Loucy (cell line): ENCODE measurements around the gene VMP1.

ENCODE experiments used
- H2AFZ ChIP-seq: fragments of 200-600 bp; sonication (generic); 2 replicates; pipeline ENCODE4 v1.6.0; 2016; ENCODE audit warnings: antibody characterized with exemption, mild to moderate bottlenecking, low read length, moderate library complexity
- H3F3A ChIP-seq: fragments of 200-600 bp; 2 replicates; pipeline ENCODE4 v1.6.0; 2016; ENCODE audit warnings: antibody characterized with exemption, low read depth, mild to moderate bottlenecking
- H3K27me3 ChIP-seq: fragments of 200-600 bp; sonication (generic); 2 replicates; pipeline ENCODE4 v1.6.1; 2014; ENCODE audit warnings: low read length, mild to moderate bottlenecking; ENCODE audit not compliant: insufficient read depth, poor library complexity, severe bottlenecking
- H3K36me3 ChIP-seq: fragments of 200-600 bp; sonication (generic); 2 replicates; pipeline ENCODE4 v1.6.1; 2016; ENCODE audit warnings: low read length; ENCODE audit not compliant: insufficient read depth
- H3K4me1 ChIP-seq: fragments of 200-600 bp; sonication (generic); 2 replicates; pipeline ENCODE4 v1.5.1; 2014; ENCODE audit warnings: low read length, mild to moderate bottlenecking; ENCODE audit not compliant: insufficient read depth, poor library complexity, severe bottlenecking
- H3K4me2 ChIP-seq: fragments of 200-600 bp; sonication (generic); 2 replicates; pipeline ENCODE4 v1.6.0; 2014; ENCODE audit warnings: antibody characterized with exemption, low read length, low read depth, mild to moderate bottlenecking; ENCODE audit not compliant: poor library complexity, severe bottlenecking
- H3K4me3 ChIP-seq: fragments of 200-600 bp; sonication (generic); 2 replicates; pipeline ENCODE4 v1.5.1; 2014; ENCODE audit warnings: low read length, mild to moderate bottlenecking, mixed read lengths; ENCODE audit not compliant: poor library complexity, severe bottlenecking
- H3K79me2 ChIP-seq: fragments of 200-600 bp; sonication (generic); 2 replicates; pipeline ENCODE4 v1.6.1; 2014; ENCODE audit warnings: low read length; ENCODE audit not compliant: insufficient read depth
- H3K9ac ChIP-seq: fragments of 200-600 bp; sonication (generic); 2 replicates; pipeline ENCODE4 v1.6.0; 2014; ENCODE audit warnings: mild to moderate bottlenecking, low read depth, low read length, moderate library complexity; ENCODE audit not compliant: poor library complexity, severe bottlenecking
- H3K9me2 ChIP-seq: fragments of 200-600 bp; sonication (generic); replicated peaks from 2 replicates; pipeline ENCODE4 v1.6.1; 2016; ENCODE audit warnings: low read depth, low read length, mixed read lengths
- H3K9me3 ChIP-seq: fragments of 200-600 bp; sonication (generic); 2 replicates; pipeline ENCODE4 v1.6.1; 2014; ENCODE audit warnings: mild to moderate bottlenecking, antibody characterized with exemption, low read length, low read depth; ENCODE audit not compliant: insufficient read depth
- H4K20me1 ChIP-seq: fragments of 200-600 bp; sonication (generic); 2 replicates; pipeline ENCODE4 v1.6.0; 2014; ENCODE audit warnings: antibody characterized with exemption, low read length, mild to moderate bottlenecking; ENCODE audit not compliant: insufficient read depth, poor library complexity, severe bottlenecking
- CTCF ChIP-seq: fragments of 200-600 bp; sonication (generic); conservative IDR thresholded peaks from 2 replicates; pipeline ENCODE4 v1.5.1; 2014; ENCODE audit warnings: mild to moderate bottlenecking, antibody characterized with exemption, low read length
- EZH2phosphoT487 ChIP-seq: fragments of 200-600 bp; IDR thresholded peaks from 2 replicates; pipeline ENCODE4 v1.6.1; 2018; ENCODE audit warnings: antibody characterized with exemption, mild to moderate bottlenecking, moderate library complexity, borderline replicate concordance

The VMP1 gene

GRCh38 chr17:59888145-59888750 is 180.8 kb downstream of the VMP1 start:
- Histone ChIP-seq H4K20me1 (no peaks in the 10 kb centered on the region), H2AFZ (no peak overlapping the region), H3K9me2 (no peaks in the 10 kb centered on the region), H3K9me3 (no peaks in the 10 kb centered on the region), H3K4me2 (no peak overlapping the region), H3K36me3 (no peaks in the 10 kb centered on the region; the same call in 1 of the 2 replicates), H3K27me3 (no peaks in the 10 kb centered on the region), H3K4me3 (no peak overlapping the region), H3K9ac (no peak overlapping the region), H3K4me1 (peaks cover 15% of the 10 kb centered on the region), H3K79me2 (peaks cover 26% of the 10 kb centered on the region), H3F3A (no peaks in the 10 kb centered on the region)
- no peak for TF ChIP-seq CTCF
- no peak for TF ChIP-seq EZH2phosphoT487

- no peaks in the 10 kb centered on the region for H3K9me3 ChIP-seq
- H3K4me3 ChIP-seq, result no peak overlapping the region
- TF ChIP-seq CTCF (no peak), EZH2phosphoT487 (no peak)
- peaks cover 30% of the 10 kb centered on the region for H3K4me1 ChIP-seq
- no peaks in the 10 kb centered on the region for H3K27me3 ChIP-seq
- no peaks in the 10 kb centered on the region for H3K9me2 ChIP-seq
- peak overlapping the region; percentile 18 for H3K4me2 ChIP-seq
- peaks cover 13% of the 10 kb centered on the region for H4K20me1 ChIP-seq
- H3K9ac ChIP-seq, result no peak overlapping the region
- no peaks in the 10 kb centered on the region for H3F3A ChIP-seq
- no peak overlapping the region for H2AFZ ChIP-seq
- peaks cover 50% of the 10 kb centered on the region for H3K79me2 ChIP-seq
- H3K36me3 ChIP-seq, result no peaks in the 10 kb centered on the region
Observed at GRCh38 chr17:59890720-59891119, 183.3 kb downstream of the VMP1 start.
